Measurements from ENCODE around the gene OR5C1.

Gene OR5C1

GRCh38 chr9:122788831-122789230 is at the start of gene OR5C1:
TSS of gene OR5C1 (plus strand) at chr9:122788933. CDS start at chr9:122788933, 0 bp downstream.
- no peak for DNase-seq

GRCh38 chr9:122742003-122742402 is 46.7 kb upstream of the OR5C1 start, which contains the start of gene OR1L6:
TSS of gene OR1L6 (plus strand) at chr9:122742303. CDS start at chr9:122749848, 7,545 bp downstream.
- DNase-seq, result no peak

GRCh38 chr9:122754825-122755224 is 33.9 kb upstream of the OR5C1 start:
- no peak for DNase-seq

- no peak for DNase-seq
These were observed 20.9 kb upstream of the OR5C1 start for GRCh38 chr9:122767817-122768216.

DNA sequence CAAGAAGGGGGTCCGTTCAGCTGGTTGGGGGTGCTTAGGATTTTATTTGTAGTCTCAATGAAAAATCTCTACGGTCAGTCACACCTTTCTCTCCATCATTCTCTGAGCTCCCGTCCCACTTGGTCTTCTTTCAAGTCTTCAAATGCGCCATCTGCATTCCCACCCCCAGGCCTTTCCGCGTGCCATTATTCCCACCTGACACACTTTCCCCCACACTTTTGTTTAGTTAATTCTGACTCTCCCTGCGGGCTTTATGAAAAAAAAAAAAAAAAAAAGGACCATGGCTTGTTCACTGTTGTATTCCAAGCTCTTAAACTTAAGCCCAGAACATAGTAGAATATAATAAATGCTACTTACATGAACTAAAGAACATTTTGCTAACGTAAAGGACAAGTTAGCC is 11.7 kb upstream of the OR5C1 start:
- DNase-seq, result no peak

DNA sequence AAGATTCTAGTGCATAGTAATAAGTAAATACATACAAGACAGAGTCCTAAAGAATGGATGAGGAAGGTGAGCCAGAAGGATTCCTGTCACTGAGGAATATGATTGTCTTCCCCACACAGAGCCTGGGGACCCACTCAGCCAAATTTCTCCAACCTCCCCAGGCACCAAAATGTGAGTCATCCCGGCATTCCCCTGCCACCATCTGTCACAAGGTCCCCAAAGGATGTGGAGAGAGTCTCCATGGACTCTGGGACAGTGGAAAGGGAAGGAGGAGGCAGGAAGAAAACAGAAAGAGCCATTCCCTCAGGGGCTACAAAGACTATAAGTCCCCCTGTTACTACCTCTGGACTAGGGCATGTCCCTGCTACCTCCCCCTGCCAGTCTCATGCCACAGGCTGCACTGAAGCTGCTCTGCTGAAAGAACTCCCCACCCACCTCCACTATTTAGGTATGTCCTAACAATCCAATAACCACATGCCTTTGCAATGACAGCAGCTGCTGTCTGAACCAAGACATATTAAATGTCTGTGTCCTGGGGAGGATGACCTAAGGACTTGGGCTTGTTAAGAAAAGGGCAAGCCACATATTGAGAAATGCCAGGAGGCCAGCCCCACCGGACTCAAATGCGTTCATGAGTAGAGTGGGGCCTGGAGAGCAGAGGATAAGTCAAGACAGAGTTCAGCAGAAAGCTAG is 10.7 kb upstream of the OR5C1 start:
- no peak for DNase-seq

- DNase-seq, result no peak
These were observed 9.6 kb upstream of the OR5C1 start for GRCh38 chr9:122779181-122779580.

DNA sequence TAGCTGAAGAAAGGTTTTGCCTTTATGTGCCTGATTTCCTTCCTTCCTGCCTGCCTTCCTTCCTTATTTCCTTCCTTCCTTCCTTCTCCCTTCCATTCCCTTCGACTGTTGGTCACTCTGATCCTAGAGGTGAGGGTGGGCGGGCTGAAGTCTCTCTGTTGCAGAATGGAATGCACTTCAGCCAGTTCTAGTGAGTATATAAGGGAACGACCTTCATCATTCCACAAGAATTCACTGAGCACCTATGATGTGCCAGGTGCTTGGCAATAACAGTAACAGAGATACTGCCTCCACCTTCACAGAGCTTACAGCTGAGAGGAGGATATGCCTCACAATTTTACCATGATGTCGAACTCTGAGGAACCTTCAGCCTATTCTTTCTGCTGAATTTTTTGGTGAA is 8.7 kb upstream of the OR5C1 start:
- no peak for DNase-seq

- DNase-seq, result no peak
These were observed 7.1 kb upstream of the OR5C1 start for GRCh38 chr9:122781671-122782070.

DNA sequence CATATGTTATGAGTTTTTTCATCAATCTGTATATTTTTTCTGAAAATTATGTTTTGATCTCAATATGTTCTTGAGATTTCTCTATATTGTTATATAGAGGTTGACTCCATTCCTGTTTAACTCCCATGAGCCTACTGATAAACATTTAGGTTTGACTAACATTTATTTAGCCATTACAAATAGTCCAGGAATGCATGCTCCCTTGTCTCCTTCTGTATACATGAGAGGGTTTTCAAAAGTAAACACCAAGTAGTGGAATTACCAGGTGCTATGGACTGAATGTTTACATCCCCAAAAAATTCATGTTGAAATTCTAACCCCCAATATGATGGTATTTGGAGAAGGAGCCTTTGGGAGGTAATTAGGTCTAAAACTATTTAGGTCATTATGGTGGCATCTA is 3.5 kb upstream of the OR5C1 start:
- DNase-seq, result no peak

DNA sequence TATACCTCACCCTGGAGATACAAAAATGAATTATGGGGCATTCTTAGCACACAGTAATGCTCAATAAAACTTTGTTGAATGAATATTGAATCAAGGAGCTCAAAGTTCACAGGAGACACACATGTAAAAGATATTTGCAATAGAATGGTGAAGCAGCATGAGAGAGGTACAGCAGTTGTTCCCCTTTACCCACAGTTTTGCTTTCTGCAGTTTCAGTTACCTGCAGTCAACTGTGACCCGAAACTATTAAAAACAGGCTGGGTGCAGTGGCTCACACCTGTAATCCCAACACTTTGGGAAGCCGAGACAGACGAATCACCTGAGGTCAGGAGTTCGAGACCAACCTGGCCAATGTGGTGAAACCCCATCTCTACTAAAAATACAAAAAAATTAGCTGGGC is 2.4 kb upstream of the OR5C1 start:
- no peak for DNase-seq

DNA sequence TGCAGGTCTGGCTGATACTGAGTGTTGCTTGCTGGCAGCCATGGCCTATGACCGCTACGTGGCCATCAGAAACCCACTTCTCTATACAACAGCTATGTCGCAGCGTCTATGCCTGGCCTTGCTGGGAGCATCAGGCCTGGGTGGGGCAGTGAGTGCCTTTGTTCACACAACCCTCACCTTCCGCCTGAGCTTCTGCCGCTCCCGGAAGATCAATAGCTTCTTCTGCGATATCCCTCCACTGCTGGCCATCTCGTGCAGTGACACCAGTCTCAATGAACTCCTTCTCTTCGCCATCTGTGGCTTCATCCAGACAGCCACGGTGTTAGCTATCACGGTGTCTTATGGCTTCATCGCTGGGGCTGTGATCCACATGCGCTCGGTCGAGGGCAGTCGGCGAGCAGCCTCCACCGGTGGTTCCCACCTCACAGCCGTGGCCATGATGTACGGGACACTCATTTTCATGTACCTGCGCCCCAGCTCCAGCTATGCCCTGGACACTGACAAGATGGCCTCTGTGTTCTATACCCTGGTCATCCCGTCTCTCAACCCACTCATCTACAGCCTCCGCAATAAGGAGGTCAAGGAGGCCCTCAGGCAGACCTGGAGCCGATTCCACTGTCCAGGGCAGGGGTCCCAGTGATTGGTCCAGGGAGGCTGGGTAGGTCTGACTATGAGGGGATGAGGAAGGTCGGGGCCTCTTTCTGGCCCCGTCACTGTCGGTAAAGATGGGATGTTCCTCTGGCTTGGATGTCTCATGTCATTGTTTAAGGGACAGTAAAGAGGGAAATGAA is 718 bp downstream of the OR5C1 start:
- no peak for DNase-seq

DNA sequence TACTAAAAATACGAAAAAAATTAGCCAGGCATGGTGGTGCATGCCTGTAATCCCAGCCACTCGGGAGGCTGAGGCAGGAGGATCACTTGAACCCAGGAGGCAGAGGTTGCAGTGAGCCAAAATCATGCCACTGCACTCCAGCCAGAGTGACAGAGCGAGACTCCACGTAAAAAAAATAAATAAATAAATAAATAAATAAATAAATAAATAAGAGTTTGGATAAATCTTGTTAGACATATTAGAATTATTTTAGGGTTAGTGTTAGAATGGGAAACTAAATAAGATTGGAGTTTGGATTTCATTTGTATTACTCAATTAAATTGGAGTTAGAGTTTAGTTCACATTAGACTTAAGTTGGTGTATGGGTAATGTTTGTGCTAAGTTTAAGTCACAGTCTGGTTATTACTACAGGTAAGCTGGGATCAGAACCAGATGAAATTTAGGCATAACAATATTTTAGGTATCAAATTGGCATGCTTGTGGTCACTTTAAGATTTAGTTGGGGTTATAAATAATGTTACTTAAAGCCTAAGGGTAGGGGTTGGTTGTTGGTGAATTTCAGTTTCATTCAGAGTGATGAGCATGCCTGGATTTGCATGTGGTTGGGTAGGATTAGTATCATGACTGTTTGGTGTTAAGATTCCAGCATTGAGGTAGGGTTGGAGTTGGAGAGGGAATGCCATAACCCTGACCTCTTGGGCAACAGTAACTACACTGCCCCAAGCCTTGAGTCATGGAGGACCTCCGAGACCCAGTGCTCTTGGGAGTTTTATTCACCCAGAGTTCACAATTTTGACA is 3.3 kb downstream of the OR5C1 start:
- DNase-seq, result no peak

DNA sequence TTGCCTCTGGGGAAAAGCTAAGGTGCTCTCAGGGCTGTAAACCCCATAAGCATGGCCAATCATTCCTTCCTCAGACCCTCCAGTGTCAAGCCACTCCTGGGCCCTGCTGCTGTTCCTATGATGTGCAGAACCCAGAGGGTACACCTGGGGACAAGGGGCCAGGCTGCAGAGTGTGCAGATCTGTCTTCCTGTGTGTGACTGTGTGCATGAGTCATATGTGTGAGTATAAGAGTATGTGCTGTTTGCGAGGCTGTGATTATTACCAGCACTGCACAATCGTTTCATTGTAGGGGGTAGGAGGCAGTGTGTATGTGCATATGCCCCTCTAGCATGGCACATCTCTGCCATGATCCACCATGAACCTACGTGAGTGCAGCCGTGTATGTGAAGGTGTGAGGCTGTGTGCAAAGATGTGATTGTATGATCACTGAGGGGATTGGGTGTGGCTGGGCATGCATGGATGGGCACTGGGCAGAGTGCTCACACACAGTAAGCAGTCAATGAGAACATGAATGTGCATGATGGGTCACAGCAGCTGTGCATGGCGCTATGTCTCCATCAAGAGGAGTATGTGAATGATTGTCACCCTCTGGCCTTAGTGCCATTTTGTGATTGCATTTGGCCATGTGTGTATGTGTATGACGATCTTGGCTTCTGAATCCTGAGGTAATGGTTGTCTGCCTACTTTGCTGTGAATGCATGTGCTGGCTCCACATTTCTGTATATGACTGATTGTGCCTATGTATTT is 8.8 kb downstream of the OR5C1 start:
- DNase-seq, result peak; percentile 18

- DNase-seq, result no peak
These were observed 11.6 kb downstream of the OR5C1 start, which contains the start of gene OR1K1 for GRCh38 chr9:122800066-122801060. TSS of gene OR1K1 (plus strand) at chr9:122800123. CDS start at chr9:122800123, 0 bp downstream.

DNA sequence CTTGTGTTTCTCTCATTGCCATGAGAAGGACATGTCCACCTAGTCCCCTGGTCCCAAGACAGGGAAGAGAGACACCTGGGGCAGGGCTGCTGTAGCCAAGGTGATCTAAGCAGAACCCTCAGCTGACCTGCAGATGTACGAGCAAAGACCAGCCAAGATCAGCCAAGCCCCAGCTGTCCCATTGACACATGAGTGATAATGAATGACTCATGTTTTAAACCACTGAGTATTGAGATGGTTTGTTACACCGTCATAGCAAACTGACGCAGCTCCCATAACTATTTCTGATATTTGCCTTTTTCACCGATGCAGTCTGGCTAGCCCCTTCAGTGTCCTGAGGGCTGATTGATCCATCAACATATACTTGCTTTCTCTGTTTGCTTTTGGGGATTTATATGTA is 17.9 kb downstream of the OR5C1 start:
- DNase-seq, result no peak

GRCh38 chr9:122807271-122807900 is 18.7 kb downstream of the OR5C1 start:
- DNase-seq, result no peak

DNA sequence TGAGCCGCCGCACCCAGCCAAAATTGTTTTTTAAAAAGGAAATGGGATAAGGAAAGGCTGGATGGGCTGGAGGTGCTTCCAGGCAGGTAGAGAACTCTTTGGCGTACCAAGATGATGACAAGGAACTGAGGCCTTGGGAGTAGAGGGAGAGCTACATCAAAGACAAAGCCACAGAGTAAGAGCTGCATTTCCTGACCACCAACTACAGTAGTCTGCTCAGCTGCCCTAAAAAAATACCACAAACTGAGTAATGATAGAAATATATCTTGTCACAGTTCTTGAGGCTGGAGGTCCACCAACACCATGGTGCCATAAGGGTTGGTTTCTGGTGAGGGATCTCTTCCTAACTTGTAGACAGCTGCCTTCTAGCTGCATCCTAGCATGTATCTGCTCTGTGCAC is 19.4 kb downstream of the OR5C1 start:
- DNase-seq, result no peak

- DNase-seq, result peak; percentile 75
These were observed 20.5 kb downstream of the OR5C1 start for GRCh38 chr9:122809261-122809660.

DNA sequence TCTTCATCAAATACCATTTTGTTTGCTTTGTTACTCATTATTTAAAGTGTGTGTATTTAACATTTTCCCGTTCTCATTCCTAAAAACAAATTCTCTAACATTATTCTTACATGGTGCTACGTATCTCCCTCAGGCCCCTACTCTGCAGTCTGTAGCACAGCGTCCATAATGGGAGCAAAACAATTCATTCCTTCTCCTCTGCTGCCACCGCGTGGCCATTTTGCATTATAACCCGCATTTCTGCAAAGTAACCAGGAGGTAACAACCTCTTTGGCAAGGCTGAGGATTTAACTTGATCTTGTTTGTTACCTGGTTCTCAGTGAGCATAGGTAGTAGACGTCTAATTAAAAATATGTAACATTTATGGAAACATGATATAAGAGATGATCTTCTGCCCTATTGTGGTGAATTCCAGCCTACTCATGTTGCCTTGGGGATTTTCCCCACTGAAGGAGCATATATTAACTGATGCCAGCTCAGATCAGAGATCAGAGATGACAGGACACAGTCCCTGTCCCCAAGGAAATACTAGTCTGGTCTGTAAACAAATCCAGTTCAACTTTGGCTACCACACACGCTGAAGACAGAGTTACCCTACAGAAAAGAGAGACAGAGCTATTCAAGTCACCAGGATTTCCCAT is 21.7 kb downstream of the OR5C1 start:
- peak; percentile 90 for DNase-seq
